Measurements from ENCODE around the gene TTLL11. TPM values are rescaled to one million over a fixed set of nuclear protein-coding genes. Genes with fewer than 3 reads are reported as not detected.

The TTLL11 gene
- total RNA-seq, 1 experiment from 2014 or later: 2.3 TPM

DNA sequence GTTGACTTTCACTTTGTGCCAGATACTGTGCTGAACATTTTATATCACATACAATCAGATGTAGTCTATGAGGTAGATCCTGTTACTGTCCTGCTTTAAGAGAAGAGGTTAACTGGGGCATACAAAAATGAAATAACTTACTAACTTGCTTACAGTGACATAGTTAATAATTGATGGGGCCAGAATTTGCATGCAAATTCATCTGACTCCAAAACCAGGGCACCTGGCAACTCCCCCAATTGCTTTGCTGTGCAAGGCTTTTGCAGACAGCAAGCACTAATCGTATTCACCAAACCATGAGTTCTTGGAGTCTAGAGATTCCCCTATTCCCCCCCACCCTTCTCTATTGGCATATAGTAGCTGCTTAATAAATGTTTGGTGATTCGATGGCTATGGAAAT lies 155.9 kb downstream of the TTLL11 start:
- ChIA-PET CTCF (interaction anchor here (0.6 kb wide), 1 partner anchor 17 kb away, joined by 6 read pairs; no protein-coding TSS in a partner anchor), POLR2A (ENCODE audit: unreplicated experiment) (no interaction called here)
- Histone ChIP-seq H3K4me3 (no peak overlapping the region), H3K27me3 (ENCODE audit: insufficient read depth, low read depth) (no peaks in the 10 kb centered on the region), H3K4me1 (replicated peaks; ENCODE audit: insufficient read depth) (no peaks in the 10 kb centered on the region), H3K9me3 (ENCODE audit: insufficient read depth, low read depth) (no peaks in the 10 kb centered on the region), H3K4me2 (no peak overlapping the region), H2AFZ (no peak overlapping the region), H3K9me2 (ENCODE audit: insufficient read depth) (no peaks in the 10 kb centered on the region), H4K20me1 (ENCODE audit: insufficient read depth) (no peaks in the 10 kb centered on the region), H3K79me2 (ENCODE audit: low read depth) (no peaks in the 10 kb centered on the region), H3K36me3 (ENCODE audit: low read depth) (no peaks in the 10 kb centered on the region), H3F3A (ENCODE audit: insufficient read depth, low read depth) (no peaks in the 10 kb centered on the region), H3K27ac (no peak overlapping the region)
- TF ChIP-seq CTCF (conservative IDR thresholded peaks at IDR 0.05) (no peak), EZH2 (IDR thresholded peaks at IDR 0.05; ENCODE audit: low read depth) (no peak)
- no TSS peak for BruUV-seq (replicated peaks)
- intact Hi-C loops (cut with micrococcal nuclease; ENCODE audit: unreplicated experiment): no loop called here
- DNase-seq: no peak

GRCh38 chr9:121935739-121936138 lies 157.4 kb downstream of the TTLL11 start:
- BruUV-seq (replicated peaks): no TSS peak
- H3K4me1 ChIP-seq (replicated peaks; ENCODE audit: insufficient read depth): no peaks in the 10 kb centered on the region

GRCh38 chr9:121930956-121931355 lies 162.2 kb downstream of the TTLL11 start:
- POLR2A ChIA-PET (ENCODE audit: unreplicated experiment): no interaction called here
- Histone ChIP-seq H3K36me3 (ENCODE audit: low read depth) (no peaks in the 10 kb centered on the region), H3K27ac (no peak overlapping the region), H3K4me2 (no peak overlapping the region), H3K27me3 (ENCODE audit: insufficient read depth, low read depth) (no peaks in the 10 kb centered on the region), H3K4me1 (replicated peaks; ENCODE audit: insufficient read depth) (no peaks in the 10 kb centered on the region), H2AFZ (no peak overlapping the region), H3K4me3 (no peak overlapping the region), H3K9me2 (ENCODE audit: insufficient read depth) (no peaks in the 10 kb centered on the region), H3K79me2 (ENCODE audit: low read depth) (no peaks in the 10 kb centered on the region), H3F3A (ENCODE audit: insufficient read depth, low read depth) (no peaks in the 10 kb centered on the region), H4K20me1 (ENCODE audit: insufficient read depth) (no peaks in the 10 kb centered on the region), H3K9me3 (ENCODE audit: insufficient read depth, low read depth) (no peaks in the 10 kb centered on the region)
- no TSS peak for BruUV-seq (replicated peaks)
- intact Hi-C loops (cut with micrococcal nuclease; ENCODE audit: unreplicated experiment): no loop called here
- no peak for TF ChIP-seq EZH2 (IDR thresholded peaks at IDR 0.05; ENCODE audit: low read depth)
- TF ChIP-seq CTCF (conservative IDR thresholded peaks at IDR 0.05): no peak
- DNase-seq: no peak
- CTCF ChIA-PET: interaction anchor here (0.7 to 1.1 kb wide), 3 partner anchors 210 to 385 kb away, joined by 3 to 5 read pairs (median 3); no protein-coding TSS in a partner anchor

More at GRCh38 chr9:121935739-121936138, 157.4 kb downstream of the TTLL11 start:
- ChIA-PET CTCF (no interaction called here), POLR2A (ENCODE audit: unreplicated experiment) (no interaction called here)
- Histone ChIP-seq H3K79me2 (ENCODE audit: low read depth) (no peaks in the 10 kb centered on the region), H3K27me3 (ENCODE audit: insufficient read depth, low read depth) (no peaks in the 10 kb centered on the region), H3K9me2 (ENCODE audit: insufficient read depth) (no peaks in the 10 kb centered on the region), H3K9me3 (ENCODE audit: insufficient read depth, low read depth) (no peaks in the 10 kb centered on the region), H3K36me3 (ENCODE audit: low read depth) (no peaks in the 10 kb centered on the region), H3K4me3 (no peak overlapping the region), H3F3A (ENCODE audit: insufficient read depth, low read depth) (no peaks in the 10 kb centered on the region), H3K4me2 (no peak overlapping the region), H3K27ac (no peak overlapping the region), H2AFZ (no peak overlapping the region), H4K20me1 (ENCODE audit: insufficient read depth) (no peaks in the 10 kb centered on the region)
- intact Hi-C loops (cut with micrococcal nuclease; ENCODE audit: unreplicated experiment): no loop called here
- no peak for DNase-seq
- TF ChIP-seq EZH2 (IDR thresholded peaks at IDR 0.05; ENCODE audit: low read depth) (no peak), CTCF (conservative IDR thresholded peaks at IDR 0.05) (no peak)

All from PC-9 (cell line).